HCT116 (cell line): ENCODE data around the gene BCL11B. TPM values are rescaled to one million over a fixed set of nuclear protein-coding genes. Genes with fewer than 3 reads are reported as not detected.

Experiments used
- ATAC-seq: fragments of 200-7000 bp; cut with Tn5 transposase; 2 replicates; pipeline ENCODE4 v1.9.1; 2020; ENCODE audit warnings: mild to moderate bottlenecking, moderate library complexity
- BruUV-seq: library from RNA; stranded (reverse); fragments of 400-500 nt; replicated peaks from 2 replicates; lab custom pipeline; 2021; lab: Mats Ljungman, UMichigan
- CTCF ChIA-PET: fragments of 300-600 bp; sonication (Branson Sonifier 250); formaldehyde crosslinking; loops from one replicate; lab custom pipeline; 2021; ENCODE audit warnings: antibody characterized with exemption; lab: Charles Lee
- POLR2A ChIA-PET: fragments of 300-600, 350-600 bp; sonication (Branson Sonifier 250); formaldehyde crosslinking; loops from one replicate; lab custom pipeline; 2021; ENCODE audit warnings: antibody characterized with exemption; lab: Charles Lee
- RAD21 ChIA-PET, 2 experiments: fragments of 300-600 bp; sonication (Branson Sonifier 250); formaldehyde crosslinking; loops; one replicate each; lab custom pipeline; 2023; ENCODE audit warnings: low total read pairs in 2 of 2; ENCODE audit not compliant: uncharacterized antibody in 2 of 2, unreplicated experiment in 2 of 2, low non-redundant PET in 1 of 2; lab: Charles Lee
- DNase-seq: peaks from one replicate; pipeline ENCODE4 v3.0.0-alpha.2; 2010; ENCODE audit warnings: low read depth, low spot score
- H2AFZ ChIP-seq: fragments of 200-600 bp; shearing (Covaris generic), sonication (generic); 2 replicates; pipeline ENCODE4 v1.6.1; 2017; ENCODE audit warnings: low read depth, mixed run types, mixed read lengths, antibody characterized with exemption, low read length; ENCODE audit not compliant: poor library complexity, severe bottlenecking
- H3K27ac ChIP-seq: 2 replicates; pipeline ENCODE4 v1.5.1; 2012; ENCODE audit warnings: low read depth, low read length
- H3K27me3 ChIP-seq: fragments of 200-600 bp; sonication (generic); 2 replicates; pipeline ENCODE4 v1.6.1; 2016; ENCODE audit warnings: mixed run types, low read length, mixed read lengths; ENCODE audit not compliant: insufficient read depth
- H3K36me3 ChIP-seq, 2 experiments: fragments of 200-500 bp in 1 of 2; fragments of 200-600 bp in 1 of 2; sonication (Bioruptor generic) in 1 of 2; sonication (generic) in 1 of 2; 2 replicates each; pipeline versions ENCODE4 v1.5.1 to v1.6.1; 2014 to 2016; ENCODE audit warnings: low read length in 2 of 2, inconsistent platforms in 1 of 2, mixed read lengths in 1 of 2, mixed run types in 1 of 2; ENCODE audit not compliant: insufficient read depth in 2 of 2, control insufficient read depth in 1 of 2
- H3K4me1 ChIP-seq, 2 experiments: fragments of 200-600 bp in 1 of 2; sonication (generic) in 1 of 2; 2 replicates each; pipeline versions ENCODE4 v1.5.1 to v1.6.1; 2012 to 2017; ENCODE audit warnings: low read length in 2 of 2, inconsistent platforms in 1 of 2, mild to moderate bottlenecking in 1 of 2, mixed read lengths in 1 of 2, mixed run types in 1 of 2, moderate library complexity in 1 of 2; ENCODE audit not compliant: insufficient read depth in 2 of 2, control insufficient read depth in 1 of 2
- H3K4me2 ChIP-seq: fragments of 200-600 bp; sonication (generic); 2 replicates; pipeline ENCODE4 v1.6.1; 2017; ENCODE audit warnings: mixed run types, low read length, mixed read lengths
- H3K4me3 ChIP-seq, 2 experiments: fragments of 200-600 bp in 1 of 2; sonication (generic) in 1 of 2; replicated peaks in 1 of 2; 2 replicates each; pipeline ENCODE4 v1.5.1; 2011 to 2016; ENCODE audit warnings: low read length in 2 of 2, control low read depth in 1 of 2, low read depth in 1 of 2, mild to moderate bottlenecking in 1 of 2, mixed read lengths in 1 of 2, mixed run types in 1 of 2
- H3K79me2 ChIP-seq: fragments of 200-600 bp; sonication (generic); 2 replicates; pipeline ENCODE4 v1.6.1; 2017; ENCODE audit warnings: mild to moderate bottlenecking, mixed run types, low read length, moderate library complexity, mixed read lengths; ENCODE audit not compliant: insufficient read depth
- H3K9ac ChIP-seq: fragments of 200-600 bp; sonication (generic); 2 replicates; pipeline ENCODE4 v1.6.1; 2016; ENCODE audit warnings: low read length, mixed read lengths
- H3K9me2 ChIP-seq: fragments of 200-600 bp; sonication (generic), shearing (Covaris generic); 2 replicates; pipeline ENCODE4 v1.6.1; 2017; ENCODE audit warnings: mixed run types, mild to moderate bottlenecking, moderate library complexity; ENCODE audit not compliant: insufficient read depth
- H3K9me3 ChIP-seq, 2 experiments: fragments of 200-500 bp in 1 of 2; fragments of 200-600 bp in 1 of 2; sonication (Bioruptor generic) in 1 of 2; sonication (generic) in 1 of 2; 2 replicates each; pipeline ENCODE4 v1.6.1; 2014 to 2017; ENCODE audit warnings: low read length in 2 of 2, mixed read lengths in 2 of 2, inconsistent platforms in 1 of 2, low read depth in 1 of 2, mild to moderate bottlenecking in 1 of 2, mixed run types in 1 of 2, moderate library complexity in 1 of 2; ENCODE audit not compliant: control insufficient read depth in 1 of 2, insufficient read depth in 1 of 2
- H4K20me1 ChIP-seq: fragments of 200-600 bp; sonication (generic), shearing (Covaris generic); 2 replicates; pipeline ENCODE4 v1.6.1; 2017; ENCODE audit warnings: mixed run types, mild to moderate bottlenecking, moderate library complexity; ENCODE audit not compliant: insufficient read depth
- CBX3 ChIP-seq: IDR thresholded peaks from 2 replicates; pipeline ENCODE4 v1.6.1; 2012; ENCODE audit warnings: low read depth
- FOSL1 ChIP-seq: IDR thresholded peaks from 2 replicates; pipeline ENCODE4 v1.6.1; 2012; ENCODE audit warnings: low read depth
- JUND ChIP-seq: IDR thresholded peaks from 2 replicates; pipeline ENCODE4 v1.6.1; 2012
- POLR2A ChIP-seq: IDR thresholded peaks from 2 replicates; pipeline ENCODE4 v1.7.0; 2011; ENCODE audit warnings: borderline replicate concordance; ENCODE audit not compliant: insufficient read depth, insufficient read length; ENCODE audit errors: extremely low read depth
- POLR2AphosphoS5 ChIP-seq: IDR thresholded peaks from 2 replicates; pipeline ENCODE4 v1.6.1; 2011; ENCODE audit warnings: mild to moderate bottlenecking, low read depth, low read length, moderate library complexity
- SP1 ChIP-seq: IDR thresholded peaks from 2 replicates; pipeline ENCODE4 v1.6.1; 2012; ENCODE audit warnings: low read depth
- SRF ChIP-seq: IDR thresholded peaks from 2 replicates; pipeline ENCODE4 v1.6.1; 2012; ENCODE audit warnings: low read depth
- TCF7L2 ChIP-seq: IDR thresholded peaks from 2 replicates; pipeline ENCODE4 v1.7.0; 2011; ENCODE audit warnings: borderline replicate concordance, inconsistent platforms; ENCODE audit not compliant: insufficient read depth, insufficient read length; ENCODE audit errors: extremely low read depth
- intact Hi-C: fragments of 100-400 bp; cut with micrococcal nuclease; formaldehyde crosslinking; loops from 2 replicates; pipeline ENCODE4 v1.10.0; 2022
- total RNA-seq: library from RNA; stranded (reverse); gene quantifications from one replicate; pipeline ENCODE4 v1.2.1, GENCODE V29; 2021; ENCODE audit not compliant: unreplicated experiment
- TF ChIP-seq, protein P1 (sequence below): IDR thresholded peaks from 2 replicates; pipeline ENCODE4 v1.6.1; 2012
- TF ChIP-seq, protein P2 (sequence below): IDR thresholded peaks from 2 replicates; pipeline ENCODE4 v1.6.1; 2012; ENCODE audit warnings: low read depth
- TF ChIP-seq, protein P3 (sequence below): IDR thresholded peaks from 2 replicates; pipeline ENCODE4 v1.6.1; 2011; ENCODE audit warnings: mild to moderate bottlenecking, low read length, moderate library complexity; ENCODE audit not compliant: insufficient replicate concordance; ENCODE audit errors: extremely low read depth

BCL11B gene
- total RNA-seq, 1 experiment from 2014 or later, result 1.1 TPM

DNA sequence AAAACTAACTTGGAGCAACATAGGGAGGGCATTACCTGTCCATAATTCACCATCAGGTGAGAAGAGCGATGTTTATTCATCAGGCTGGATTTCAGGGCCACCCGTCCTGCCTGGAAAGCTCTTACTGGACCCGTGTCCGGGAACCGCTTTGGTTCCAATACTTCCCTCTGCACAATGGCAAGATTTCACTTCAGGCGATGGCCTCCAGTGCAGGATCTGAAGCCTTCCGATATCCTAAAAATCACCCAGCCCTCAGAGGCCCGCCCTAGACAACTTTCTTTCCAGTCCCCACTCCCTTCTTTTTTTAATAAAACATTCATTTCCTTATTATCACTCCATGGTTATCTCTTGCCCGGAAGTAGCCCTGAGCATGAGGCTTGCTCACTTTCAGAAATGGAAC lies 92.5 kb downstream of the BCL11B start:
- ChIA-PET CTCF (no interaction called here), POLR2A (no interaction called here), RAD21 (no interaction called here)
- H3K79me2 ChIP-seq, result no peaks in the 10 kb centered on the region
- H2AFZ ChIP-seq, result no peak overlapping the region
- DNase-seq, result no peak
- no peak overlapping the region for H3K27ac ChIP-seq
- TF ChIP-seq FOSL1, result no peak
- TF ChIP-seq POLR2A, result no peak
- TF ChIP-seq, protein P1, sequence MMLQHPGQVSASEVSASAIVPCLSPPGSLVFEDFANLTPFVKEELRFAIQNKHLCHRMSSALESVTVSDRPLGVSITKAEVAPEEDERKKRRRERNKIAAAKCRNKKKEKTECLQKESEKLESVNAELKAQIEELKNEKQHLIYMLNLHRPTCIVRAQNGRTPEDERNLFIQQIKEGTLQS, result no peak
- no peak for TF ChIP-seq TCF7L2
- TF ChIP-seq CBX3, result no peak
- no peak for TF ChIP-seq SRF
- TF ChIP-seq SP1, result no peak
- TF ChIP-seq, protein P2, sequence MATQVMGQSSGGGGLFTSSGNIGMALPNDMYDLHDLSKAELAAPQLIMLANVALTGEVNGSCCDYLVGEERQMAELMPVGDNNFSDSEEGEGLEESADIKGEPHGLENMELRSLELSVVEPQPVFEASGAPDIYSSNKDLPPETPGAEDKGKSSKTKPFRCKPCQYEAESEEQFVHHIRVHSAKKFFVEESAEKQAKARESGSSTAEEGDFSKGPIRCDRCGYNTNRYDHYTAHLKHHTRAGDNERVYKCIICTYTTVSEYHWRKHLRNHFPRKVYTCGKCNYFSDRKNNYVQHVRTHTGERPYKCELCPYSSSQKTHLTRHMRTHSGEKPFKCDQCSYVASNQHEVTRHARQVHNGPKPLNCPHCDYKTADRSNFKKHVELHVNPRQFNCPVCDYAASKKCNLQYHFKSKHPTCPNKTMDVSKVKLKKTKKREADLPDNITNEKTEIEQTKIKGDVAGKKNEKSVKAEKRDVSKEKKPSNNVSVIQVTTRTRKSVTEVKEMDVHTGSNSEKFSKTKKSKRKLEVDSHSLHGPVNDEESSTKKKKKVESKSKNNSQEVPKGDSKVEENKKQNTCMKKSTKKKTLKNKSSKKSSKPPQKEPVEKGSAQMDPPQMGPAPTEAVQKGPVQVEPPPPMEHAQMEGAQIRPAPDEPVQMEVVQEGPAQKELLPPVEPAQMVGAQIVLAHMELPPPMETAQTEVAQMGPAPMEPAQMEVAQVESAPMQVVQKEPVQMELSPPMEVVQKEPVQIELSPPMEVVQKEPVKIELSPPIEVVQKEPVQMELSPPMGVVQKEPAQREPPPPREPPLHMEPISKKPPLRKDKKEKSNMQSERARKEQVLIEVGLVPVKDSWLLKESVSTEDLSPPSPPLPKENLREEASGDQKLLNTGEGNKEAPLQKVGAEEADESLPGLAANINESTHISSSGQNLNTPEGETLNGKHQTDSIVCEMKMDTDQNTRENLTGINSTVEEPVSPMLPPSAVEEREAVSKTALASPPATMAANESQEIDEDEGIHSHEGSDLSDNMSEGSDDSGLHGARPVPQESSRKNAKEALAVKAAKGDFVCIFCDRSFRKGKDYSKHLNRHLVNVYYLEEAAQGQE, result no peak
- TF ChIP-seq, protein P3, sequence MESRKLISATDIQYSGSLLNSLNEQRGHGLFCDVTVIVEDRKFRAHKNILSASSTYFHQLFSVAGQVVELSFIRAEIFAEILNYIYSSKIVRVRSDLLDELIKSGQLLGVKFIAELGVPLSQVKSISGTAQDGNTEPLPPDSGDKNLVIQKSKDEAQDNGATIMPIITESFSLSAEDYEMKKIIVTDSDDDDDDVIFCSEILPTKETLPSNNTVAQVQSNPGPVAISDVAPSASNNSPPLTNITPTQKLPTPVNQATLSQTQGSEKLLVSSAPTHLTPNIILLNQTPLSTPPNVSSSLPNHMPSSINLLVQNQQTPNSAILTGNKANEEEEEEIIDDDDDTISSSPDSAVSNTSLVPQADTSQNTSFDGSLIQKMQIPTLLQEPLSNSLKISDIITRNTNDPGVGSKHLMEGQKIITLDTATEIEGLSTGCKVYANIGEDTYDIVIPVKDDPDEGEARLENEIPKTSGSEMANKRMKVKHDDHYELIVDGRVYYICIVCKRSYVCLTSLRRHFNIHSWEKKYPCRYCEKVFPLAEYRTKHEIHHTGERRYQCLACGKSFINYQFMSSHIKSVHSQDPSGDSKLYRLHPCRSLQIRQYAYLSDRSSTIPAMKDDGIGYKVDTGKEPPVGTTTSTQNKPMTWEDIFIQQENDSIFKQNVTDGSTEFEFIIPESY, result no peak
- no peak for TF ChIP-seq POLR2AphosphoS5
- no peak for TF ChIP-seq JUND
- H3K9ac ChIP-seq, result no peak overlapping the region
- H3K27me3 ChIP-seq, result no peaks in the 10 kb centered on the region
- no peak for ATAC-seq
- intact Hi-C loops, result no loop called here
- H3K4me3 ChIP-seq, result no peak overlapping the region
- H3K4me2 ChIP-seq, result no peak overlapping the region
- BruUV-seq, result no TSS peak
- H4K20me1 ChIP-seq, result no peaks in the 10 kb centered on the region
- no peaks in the 10 kb centered on the region for H3K36me3 ChIP-seq
- H3K9me2 ChIP-seq, result no peaks in the 10 kb centered on the region
- no peaks in the 10 kb centered on the region for H3K4me1 ChIP-seq
- no peaks in the 10 kb centered on the region for H3K9me3 ChIP-seq
